GM18951 (cell line): Measurements from ENCODE around the gene PANK2.
"Not testable (repeated sequence)": the region's sequence is repeated elsewhere in the genome, so short reads cannot be mapped to it uniquely, and the experiment has no call there.

ENCODE experiments used
- POLR2A ChIP-seq: IDR thresholded peaks from 4 replicates; pipeline ENCODE4 v1.6.1; 2011; ENCODE audit warnings: mild to moderate bottlenecking; ENCODE audit not compliant: insufficient read length, insufficient read depth; ENCODE audit errors: extremely low read depth
- in situ Hi-C: fragments of 300-500 bp; cut with MboI; formaldehyde crosslinking; loops from one replicate; pipeline ENCODE4 v1.12.0; 2022; ENCODE audit warnings: low sequenced_read_pairs, mixed read lengths, inconsistent platforms; ENCODE audit not compliant: unreplicated experiment

Gene PANK2

DNA sequence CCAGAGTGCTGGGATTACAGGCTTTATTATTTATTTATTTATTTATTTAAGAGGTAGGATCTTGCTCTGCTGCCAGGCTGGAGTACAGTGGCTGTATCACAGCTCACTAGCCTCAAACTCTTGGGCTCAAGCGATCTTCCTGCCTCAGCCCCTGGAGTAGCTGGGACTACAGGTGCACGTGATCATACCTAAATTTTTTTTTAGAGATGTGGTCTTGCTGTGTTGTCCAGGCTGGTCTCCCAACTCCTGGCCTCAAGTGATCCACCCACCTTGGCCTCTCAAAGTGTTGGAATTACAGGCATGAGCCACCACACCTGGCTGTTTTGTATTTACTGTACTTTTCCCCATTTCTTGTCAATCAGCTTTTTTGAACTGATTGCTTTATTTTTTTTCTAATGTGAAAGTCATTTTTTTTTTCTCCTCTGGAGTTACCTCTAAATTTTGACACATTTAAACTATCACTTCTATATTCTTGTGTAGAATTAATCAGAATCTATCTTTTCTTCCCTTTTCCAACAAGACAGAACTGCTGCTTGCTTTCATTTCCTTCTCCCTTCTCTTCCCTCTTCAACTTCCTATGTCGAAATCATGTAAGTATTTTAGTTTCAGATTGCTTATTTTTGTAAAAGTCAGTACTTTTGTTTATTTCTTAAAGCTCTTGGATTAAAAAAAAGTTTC lies 12.0 kb downstream of the PANK2 start:
- TF ChIP-seq POLR2A, result no peak
- in situ Hi-C loops, result no loop called here

DNA sequence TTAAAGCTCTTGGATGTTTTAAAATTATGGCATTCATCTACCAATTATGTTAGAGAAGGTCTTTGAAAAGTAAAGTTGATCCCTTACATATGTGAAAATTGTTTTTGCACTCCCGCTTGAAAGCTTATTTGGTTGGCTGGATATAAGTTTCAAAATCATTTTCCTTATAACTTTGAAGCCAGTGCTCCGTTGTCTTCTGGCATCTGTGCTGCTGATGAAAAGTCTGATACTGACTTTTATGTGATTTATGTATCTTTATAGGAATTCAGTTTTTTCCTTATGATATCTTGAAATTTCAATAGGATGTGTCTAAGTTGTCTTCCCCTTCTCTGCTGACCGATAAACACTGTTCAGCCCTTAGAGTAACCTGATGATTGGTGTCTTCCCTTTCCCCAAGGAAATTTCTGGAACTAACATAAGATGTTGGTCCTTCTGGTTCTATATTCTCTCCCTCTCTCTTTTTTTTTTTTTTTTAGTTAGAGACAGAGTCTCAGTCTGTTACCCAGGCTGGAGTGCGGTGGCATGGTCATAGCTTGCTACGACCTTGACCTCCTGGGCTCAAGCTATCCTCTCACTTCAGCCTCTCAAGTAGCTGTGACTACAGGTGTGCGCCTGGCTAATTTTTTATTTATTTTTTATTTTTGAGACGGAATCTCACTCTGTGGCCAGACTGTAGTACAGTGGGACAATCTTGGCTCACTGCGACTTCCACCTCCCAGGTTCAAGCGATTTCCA lies 12.7 kb downstream of the PANK2 start:
- in situ Hi-C loops, result no loop called here
- TF ChIP-seq POLR2A, result no peak

DNA sequence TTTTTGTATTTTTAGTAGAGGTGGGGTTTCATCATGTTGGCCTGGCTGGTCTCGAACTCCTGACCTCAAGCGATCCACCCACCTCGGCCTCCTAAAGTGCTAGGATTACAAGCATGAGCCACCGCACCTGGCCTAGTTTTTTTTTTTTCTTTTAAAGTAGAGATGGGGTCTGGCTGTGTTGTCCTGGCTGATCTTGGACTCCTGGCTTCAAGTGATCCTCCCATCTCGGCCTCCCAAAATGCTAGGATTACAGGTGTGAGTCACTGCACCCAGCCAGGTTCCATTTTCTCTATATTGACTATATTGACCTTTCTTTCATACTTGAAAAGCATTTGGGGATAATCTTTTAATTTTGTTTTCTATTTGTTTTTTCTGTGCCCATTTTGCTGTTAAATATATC lies 13.3 kb downstream of the PANK2 start:
- in situ Hi-C loops, result no loop called here
- TF ChIP-seq POLR2A, result no peak

DNA sequence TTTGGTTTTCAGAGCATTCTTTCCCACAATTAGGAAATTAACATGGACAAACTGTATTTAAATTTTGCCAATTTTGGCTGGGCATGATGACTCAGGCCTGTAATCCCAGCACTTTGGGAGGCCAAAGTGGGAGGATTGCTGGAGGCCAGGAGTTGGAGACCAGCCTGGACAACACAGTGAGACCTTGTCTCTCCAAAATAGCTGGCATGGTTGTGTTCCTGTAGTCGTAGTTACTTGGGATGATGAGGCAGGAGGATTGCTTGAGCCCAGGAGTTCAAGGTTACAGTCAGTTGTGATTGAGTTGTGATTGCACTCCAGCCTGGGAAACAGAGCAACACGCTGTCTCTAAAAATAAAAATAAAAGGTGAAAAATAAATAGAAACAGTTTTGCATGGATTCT lies 15.0 kb downstream of the PANK2 start:
- in situ Hi-C loops, result no loop called here
- TF ChIP-seq POLR2A, result no peak

DNA sequence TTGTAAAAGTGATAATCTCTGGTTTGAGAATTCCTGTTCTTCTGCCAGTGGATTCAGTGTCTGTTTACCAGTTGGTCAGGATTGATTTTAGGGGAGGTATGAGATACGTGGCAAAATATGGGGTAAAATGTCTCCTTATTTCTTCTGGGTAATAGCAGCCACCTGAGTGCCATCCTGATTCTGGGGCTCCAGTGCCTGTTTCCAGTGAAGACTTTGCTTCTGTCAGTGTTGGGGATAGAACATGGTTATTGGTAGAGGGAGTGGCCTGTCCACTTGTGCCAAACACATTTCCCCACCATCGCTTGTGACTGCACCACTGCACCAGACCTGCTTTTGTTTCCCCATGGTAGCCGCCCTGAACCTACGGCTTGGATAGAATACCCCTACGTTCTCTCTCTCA lies 15.7 kb downstream of the PANK2 start:
- TF ChIP-seq POLR2A, result no peak
- in situ Hi-C loops, result no loop called here

DNA sequence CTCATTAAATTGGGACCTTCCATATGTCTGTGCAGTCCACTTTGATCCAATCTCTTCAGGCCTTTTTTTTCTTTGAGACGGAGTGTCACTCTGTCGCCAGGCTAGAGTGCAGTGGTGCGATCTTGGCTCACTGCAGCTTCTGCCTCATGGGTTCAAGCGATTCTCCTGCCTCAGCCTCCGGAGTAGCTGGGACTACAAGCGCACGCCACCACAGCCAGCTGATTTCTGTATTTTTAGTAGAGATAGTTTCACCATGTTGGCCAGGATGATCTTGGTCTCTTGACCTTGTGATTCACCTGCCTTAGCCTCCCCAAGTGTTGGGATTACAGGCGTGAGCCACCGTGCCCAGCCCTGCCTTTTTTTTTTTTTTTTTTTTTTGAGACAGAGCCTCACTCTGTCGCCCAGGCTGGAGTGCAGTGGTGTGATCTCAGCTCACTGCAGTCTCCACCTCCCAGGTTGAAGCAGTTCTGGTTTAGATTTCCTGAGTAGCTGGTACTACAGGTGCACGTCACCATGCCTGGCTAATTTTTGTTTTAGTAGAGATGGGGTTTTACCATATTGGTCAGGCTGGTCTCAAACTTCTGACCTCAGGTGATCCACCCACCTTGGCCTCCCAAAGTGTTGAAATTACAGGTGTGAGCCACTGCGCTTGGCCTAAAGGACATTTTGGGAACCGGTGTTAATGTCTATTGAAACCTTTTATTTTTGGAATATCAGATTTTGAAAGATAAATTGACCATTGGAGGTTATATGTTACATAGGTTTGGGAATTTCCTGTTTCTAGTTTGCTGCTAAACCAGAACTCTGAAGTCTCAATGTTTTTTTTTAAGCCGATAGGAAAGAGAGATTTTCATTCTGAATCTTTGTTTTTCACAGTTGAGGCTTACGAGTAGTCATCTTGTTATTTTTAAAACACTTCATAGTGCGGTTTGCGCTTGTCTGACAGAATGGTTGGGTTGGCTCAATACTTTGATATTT lies 17.8 kb downstream of the PANK2 start:
- in situ Hi-C loops, result not testable (repeated sequence)

DNA sequence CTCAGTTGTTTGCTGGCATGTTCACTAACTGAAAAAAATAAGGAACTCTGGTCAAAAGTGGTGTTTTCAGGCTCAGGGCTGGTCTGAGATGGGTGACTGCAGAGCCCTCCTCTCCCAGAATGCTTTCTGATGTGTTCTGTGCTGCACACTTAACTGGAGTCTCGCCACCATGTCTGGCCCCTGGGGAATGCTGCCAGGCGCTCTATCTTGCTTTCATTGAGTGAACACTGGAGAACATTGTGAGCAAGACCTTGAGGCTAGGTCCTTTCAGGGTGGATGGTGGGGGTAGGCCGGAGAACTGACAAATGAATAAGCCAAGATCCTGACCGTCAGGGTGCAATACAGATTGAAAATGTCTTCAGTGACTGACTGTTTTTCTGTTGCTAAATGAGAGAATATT lies 19.5 kb downstream of the PANK2 start:
- in situ Hi-C loops, result no loop called here
- no peak for TF ChIP-seq POLR2A

DNA sequence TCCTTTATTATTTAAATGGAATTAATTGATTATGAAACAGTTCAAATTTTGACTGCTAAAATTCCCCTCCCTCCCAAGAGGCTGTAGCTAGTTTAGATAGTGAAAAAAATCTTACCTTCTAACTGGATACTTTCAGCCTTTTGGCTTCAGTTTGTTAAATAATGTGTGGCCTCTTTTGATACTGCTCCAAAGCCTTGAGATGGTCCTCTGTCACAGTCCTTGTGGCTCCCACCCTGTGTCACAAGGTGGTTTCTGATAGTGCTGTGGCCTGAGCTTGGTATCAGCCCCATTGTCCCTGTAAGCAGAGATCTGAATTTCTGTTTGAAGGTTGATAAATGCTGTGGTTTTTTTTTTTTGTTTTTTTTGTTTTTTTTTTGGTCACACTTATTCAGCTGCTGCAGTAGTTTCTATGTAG lies 20.8 kb downstream of the PANK2 start:
- TF ChIP-seq POLR2A, result no peak
- in situ Hi-C loops, result no loop called here

DNA sequence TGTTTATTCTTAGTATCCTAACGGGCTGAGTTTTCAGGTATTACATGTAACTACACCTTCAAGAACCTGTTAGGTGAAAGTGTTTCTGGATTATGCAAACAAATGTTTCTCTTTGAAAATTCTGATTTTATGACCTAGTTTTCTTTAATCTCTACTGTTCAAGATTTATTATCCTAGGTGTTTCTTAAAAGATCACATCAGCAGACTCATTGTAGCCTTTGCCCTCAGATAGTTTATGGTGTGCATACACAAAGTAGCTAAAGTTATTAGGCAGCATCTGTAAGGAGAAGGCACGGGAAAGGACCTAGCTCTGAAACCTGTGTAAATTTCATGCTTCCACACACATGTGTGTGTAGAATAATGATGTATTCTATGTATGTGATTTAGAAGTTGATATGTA lies 21.7 kb downstream of the PANK2 start:
- no peak for TF ChIP-seq POLR2A
- in situ Hi-C loops, result no loop called here

DNA sequence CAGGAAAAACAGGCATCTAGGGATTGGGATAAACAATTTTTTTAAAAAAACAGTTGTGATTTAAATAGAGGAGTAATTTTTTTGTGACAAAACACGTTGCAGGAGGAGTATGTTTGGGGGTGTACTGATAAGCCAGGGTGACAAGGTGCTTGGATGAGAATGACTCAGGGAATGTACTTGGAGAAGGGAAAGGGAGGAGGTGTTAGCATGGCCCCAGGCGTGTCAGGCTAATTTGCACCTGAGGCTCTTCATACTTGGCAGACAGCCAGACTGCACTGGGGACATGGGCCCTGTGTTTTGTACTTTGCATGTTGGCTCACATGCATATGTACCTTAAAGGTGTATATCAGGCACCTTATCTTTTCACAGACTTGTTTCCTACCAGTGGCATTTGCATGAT lies 22.8 kb downstream of the PANK2 start:
- no peak for TF ChIP-seq POLR2A
- in situ Hi-C loops, result no loop called here

DNA sequence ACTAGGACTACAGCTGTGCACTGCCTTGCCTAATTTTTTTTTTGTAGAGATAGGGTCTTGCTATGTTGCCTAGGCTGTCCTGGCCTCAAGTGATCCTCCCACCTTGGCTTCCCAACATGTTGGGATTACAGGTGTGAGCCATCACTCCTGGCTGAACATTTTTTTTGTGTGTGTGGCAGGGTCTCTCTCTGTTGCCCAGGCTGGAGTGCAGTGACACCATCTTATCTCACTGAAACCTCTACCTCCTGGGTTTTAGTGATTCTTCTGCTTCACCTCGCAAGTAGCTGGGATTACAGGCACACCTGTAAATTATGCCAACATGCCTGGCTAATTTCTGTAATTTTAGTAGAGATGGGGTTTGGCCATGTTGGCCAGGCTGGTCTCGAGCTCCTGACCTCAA lies 25.3 kb downstream of the PANK2 start:
- in situ Hi-C loops, result no loop called here
- TF ChIP-seq POLR2A, result no peak

DNA sequence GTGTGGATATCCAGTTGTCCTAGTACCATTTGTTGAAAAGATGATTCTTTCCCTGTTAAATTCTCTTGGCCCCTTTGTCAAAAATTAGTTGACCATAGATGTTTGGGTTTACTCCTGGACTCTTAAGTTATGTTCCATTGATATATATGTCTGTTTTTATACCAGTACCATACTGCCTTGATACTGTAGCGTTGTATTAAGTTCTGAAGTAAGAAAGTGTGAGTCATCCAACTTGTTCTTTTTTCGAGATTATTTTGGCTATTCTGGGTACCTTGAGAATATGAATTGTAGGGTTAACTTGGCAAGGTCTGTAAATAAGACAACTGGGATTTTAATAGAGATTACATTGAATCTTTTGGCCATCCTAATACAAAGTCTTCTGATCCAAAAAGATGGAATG lies 26.5 kb downstream of the PANK2 start:
- in situ Hi-C loops, result no loop called here
- TF ChIP-seq POLR2A, result no peak

DNA sequence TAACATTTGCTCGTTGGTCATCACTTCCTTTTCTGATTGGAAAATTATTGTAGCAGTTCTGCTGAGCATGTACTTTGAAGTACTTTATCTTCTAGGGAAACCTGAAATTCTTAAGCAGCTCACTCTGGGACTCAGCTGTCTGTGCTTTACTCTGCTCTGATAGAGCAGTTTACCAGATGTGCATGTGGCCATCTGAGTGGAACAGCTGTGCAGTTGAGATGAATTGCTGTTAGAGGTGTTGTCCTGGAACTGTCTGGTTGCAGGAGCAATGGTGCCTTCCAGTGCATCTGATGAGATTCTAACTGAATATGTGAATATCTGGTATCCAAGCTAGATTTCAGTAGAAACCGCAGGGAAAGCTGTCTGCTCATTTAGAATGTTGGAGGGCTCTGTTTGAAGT lies 27.2 kb downstream of the PANK2 start:
- no peak for TF ChIP-seq POLR2A

More for the DNA sequence above, 27.2 kb downstream of the PANK2 start:
- in situ Hi-C loops, result no loop called here
